PC-3 (cell line): ENCODE data around the gene USF1.

Experiments
- EZH2 ChIP-seq: fragments of 300-600 bp; sonication (generic); IDR thresholded peaks from one replicate; pipeline ENCODE4 v1.6.1; 2017; ENCODE audit warnings: antibody characterized with exemption, mild to moderate bottlenecking, low read length; ENCODE audit not compliant: unreplicated experiment
- EZH2phosphoT487 ChIP-seq: fragments of 300-600 bp; sonication (generic); IDR thresholded peaks from 2 replicates; pipeline ENCODE4 v1.6.1; 2018; ENCODE audit warnings: mild to moderate bottlenecking, antibody characterized with exemption, low read length, borderline replicate concordance
- TF ChIP-seq, protein P1 (sequence below): fragments of 300-600 bp; sonication (generic); conservative IDR thresholded peaks from 2 replicates; pipeline ENCODE4 v1.5.1; 2017; ENCODE audit warnings: antibody characterized with exemption, low read depth, mild to moderate bottlenecking, low read length

DNA sequence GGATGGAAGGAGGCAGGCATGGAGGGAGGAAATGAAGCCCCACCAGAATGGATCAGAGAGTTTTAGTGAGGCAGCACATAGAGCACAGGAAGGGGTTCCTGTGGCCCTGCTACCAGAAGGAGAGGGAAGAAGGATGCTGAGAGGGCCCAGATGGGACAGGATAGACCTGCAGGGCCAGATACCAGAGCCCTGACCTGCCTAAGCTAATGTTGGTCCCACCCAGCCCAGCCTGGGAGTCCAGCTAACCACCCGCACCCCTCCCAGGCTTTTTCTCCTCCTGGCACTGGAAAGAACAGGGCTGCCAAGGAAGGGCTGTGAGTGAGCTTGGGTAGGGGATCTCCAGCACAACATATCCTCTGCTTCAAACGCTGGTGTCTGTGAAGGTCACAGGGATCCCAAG lies 36.7 kb upstream of the USF1 start:
- TF ChIP-seq, protein P1, sequence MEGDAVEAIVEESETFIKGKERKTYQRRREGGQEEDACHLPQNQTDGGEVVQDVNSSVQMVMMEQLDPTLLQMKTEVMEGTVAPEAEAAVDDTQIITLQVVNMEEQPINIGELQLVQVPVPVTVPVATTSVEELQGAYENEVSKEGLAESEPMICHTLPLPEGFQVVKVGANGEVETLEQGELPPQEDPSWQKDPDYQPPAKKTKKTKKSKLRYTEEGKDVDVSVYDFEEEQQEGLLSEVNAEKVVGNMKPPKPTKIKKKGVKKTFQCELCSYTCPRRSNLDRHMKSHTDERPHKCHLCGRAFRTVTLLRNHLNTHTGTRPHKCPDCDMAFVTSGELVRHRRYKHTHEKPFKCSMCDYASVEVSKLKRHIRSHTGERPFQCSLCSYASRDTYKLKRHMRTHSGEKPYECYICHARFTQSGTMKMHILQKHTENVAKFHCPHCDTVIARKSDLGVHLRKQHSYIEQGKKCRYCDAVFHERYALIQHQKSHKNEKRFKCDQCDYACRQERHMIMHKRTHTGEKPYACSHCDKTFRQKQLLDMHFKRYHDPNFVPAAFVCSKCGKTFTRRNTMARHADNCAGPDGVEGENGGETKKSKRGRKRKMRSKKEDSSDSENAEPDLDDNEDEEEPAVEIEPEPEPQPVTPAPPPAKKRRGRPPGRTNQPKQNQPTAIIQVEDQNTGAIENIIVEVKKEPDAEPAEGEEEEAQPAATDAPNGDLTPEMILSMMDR: no peak
- no peak for TF ChIP-seq EZH2phosphoT487
- no peak for TF ChIP-seq EZH2
